Activated naive CD8-positive, alpha-beta T cell treated with anti-CD3 and anti-CD28 coated beads, Interleukin-2, amount 10 ng/mL, durations not matched to agents 7 days and 5 days (primary cell): ENCODE results near the gene YPEL3. TPM values are rescaled to one million over a fixed set of nuclear protein-coding genes. Genes with fewer than 3 reads are reported as not detected.

Experiments used
- total RNA-seq, 2 experiments: library from RNA; stranded (reverse); gene quantifications; one replicate each; pipeline ENCODE4 v1.2.3, GENCODE V29; 2021

Gene YPEL3
- total RNA-seq, 2 experiments from 2014 or later, result 135 to 139 TPM

Other genes with a start within 250 kb of the YPEL3 start
- gene CDIPT, start 233.0 kb downstream of the YPEL3 start, total RNA-seq, result 10 to 100 TPM; 65.0 to 74.7 TPM
- not detected for gene SEZ6L2, start 196.7 kb downstream of the YPEL3 start, total RNA-seq
- gene ASPHD1, start 195.7 kb downstream of the YPEL3 start, total RNA-seq, result under 1 TPM in 1 of 2 experiments, not detected in 1; 0.42 TPM
- 10 to 100 TPM; 49.7 to 50.0 TPM for gene KCTD13, start 170.0 kb downstream of the YPEL3 start, total RNA-seq
- gene TMEM219, start 134.1 kb downstream of the YPEL3 start, total RNA-seq, result 10 to 100 TPM; 67.8 to 74.5 TPM
- 10 to 100 TPM; 51.6 to 53.4 TPM for gene TAOK2, start 122.3 kb downstream of the YPEL3 start, total RNA-seq
- gene HIRIP3, start 100.6 kb downstream of the YPEL3 start, total RNA-seq, result 10 to 100 TPM; 35.1 to 37.3 TPM
- gene INO80E, start 100.0 kb downstream of the YPEL3 start, total RNA-seq, result 100 to 1,000 TPM; 113 to 118 TPM
- gene DOC2A, start 85.2 kb downstream of the YPEL3 start, total RNA-seq, result not detected
- gene C16orf92, start 73.0 kb downstream of the YPEL3 start, total RNA-seq, result not detected
- 1 to 10 TPM; 3.9 to 5.5 TPM for gene TLCD3B, start 64.9 kb downstream of the YPEL3 start, total RNA-seq
- gene ALDOA, start 30.5 kb downstream of the YPEL3 start, total RNA-seq, result 1,000 to 10,000 TPM; 1,486 to 1,632 TPM
- 100 to 1,000 TPM; 123 to 133 TPM for gene PPP4C, start 20.2 kb downstream of the YPEL3 start, total RNA-seq
- gene TBX6, start 4.3 kb downstream of the YPEL3 start, total RNA-seq, result 1 to 10 TPM; 2.4 to 3.0 TPM
- gene GDPD3, start 17.3 kb upstream of the YPEL3 start, total RNA-seq, result 10 to 100 TPM; 14.3 to 18.6 TPM
- 10 to 100 TPM; 77.6 to 81.4 TPM for gene MAPK3, start 27.0 kb upstream of the YPEL3 start, total RNA-seq
- 1,000 to 10,000 TPM; 1,426 to 1,488 TPM for gene CORO1A, start 87.4 kb upstream of the YPEL3 start, total RNA-seq
- 100 to 1,000 TPM; 122 to 145 TPM for gene BOLA2B, start 97.5 kb upstream of the YPEL3 start, total RNA-seq
- 100 to 1,000 TPM in 1 of 2 experiments, 10 to 100 TPM in 1; 59.7 to 121 TPM for gene SLX1A, start 97.7 kb upstream of the YPEL3 start, total RNA-seq
- gene SULT1A3, start 103.0 kb upstream of the YPEL3 start, total RNA-seq, result 10 to 100 TPM; 31.8 to 32.3 TPM
- gene NPIPB13, start 152.3 kb upstream of the YPEL3 start, total RNA-seq, result 10 to 100 TPM; 19.0 to 30.7 TPM